HepG2 (cell line): ENCODE measurements around the gene RNF25. TPM values are rescaled to one million over a fixed set of nuclear protein-coding genes. Genes with fewer than 3 reads are reported as not detected.

ENCODE experiments used
- ARHGAP35 ChIP-seq: sonication (generic); formaldehyde crosslinking; IDR thresholded peaks from 2 replicates; pipeline ENCODE4 v1.9.0; 2022; ENCODE audit warnings: mild to moderate bottlenecking, inconsistent platforms, moderate library complexity, missing genetic modification reagents, borderline replicate concordance
- HES4 ChIP-seq: sonication (generic); formaldehyde crosslinking; IDR thresholded peaks from 2 replicates; pipeline ENCODE4 v1.9.0; 2021; ENCODE audit warnings: mild to moderate bottlenecking, missing genetic modification reagents, borderline replicate concordance
- KDM3A ChIP-seq: IDR thresholded peaks from 2 replicates; pipeline ENCODE4 v1.6.1; 2018; ENCODE audit warnings: low read depth, missing compliant biosample characterization
- MEF2D ChIP-seq: sonication (generic); formaldehyde crosslinking; IDR thresholded peaks from 2 replicates; pipeline ENCODE4 v1.5.1; 2020; ENCODE audit warnings: mild to moderate bottlenecking, missing genetic modification reagents
- NAIF1 ChIP-seq: sonication (generic); formaldehyde crosslinking; IDR thresholded peaks from 2 replicates; pipeline ENCODE4 v1.5.0; 2020; ENCODE audit warnings: mild to moderate bottlenecking, missing genetic modification reagents, borderline replicate concordance
- PHF21A ChIP-seq: sonication (generic); formaldehyde crosslinking; IDR thresholded peaks from 2 replicates; pipeline ENCODE4 v1.5.0; 2020; ENCODE audit warnings: mild to moderate bottlenecking, missing genetic modification reagents
- PRMT3 ChIP-seq: sonication (generic); formaldehyde crosslinking; IDR thresholded peaks from 2 replicates; pipeline ENCODE4 v1.8.1; 2022; ENCODE audit warnings: low read depth, mild to moderate bottlenecking, moderate library complexity, missing genetic modification reagents, borderline replicate concordance
- PTBP1 ChIP-seq: fragments of 200-400 bp; formaldehyde crosslinking; IDR thresholded peaks from 2 replicates; pipeline ENCODE4 v1.6.1; 2018; ENCODE audit warnings: low read length, low read depth; ENCODE audit not compliant: poor library complexity, severe bottlenecking
- RAD51 ChIP-seq: fragments of 450-650 bp; IDR thresholded peaks from 2 replicates; pipeline ENCODE4 v1.6.1; 2016; ENCODE audit warnings: borderline replicate concordance
- RNF2 ChIP-seq: fragments of 450-650 bp; conservative IDR thresholded peaks from 2 replicates; pipeline ENCODE4 v1.6.1; 2016; ENCODE audit warnings: low read depth
- SRSF9 ChIP-seq: fragments of 200-400 bp; formaldehyde crosslinking; IDR thresholded peaks from 2 replicates; pipeline ENCODE4 v1.6.1; 2018; ENCODE audit warnings: borderline replicate concordance, mild to moderate bottlenecking, low read depth, low read length; ENCODE audit not compliant: insufficient read depth, poor library complexity, severe bottlenecking
- TAF1 ChIP-seq: sonication (generic); formaldehyde crosslinking; IDR thresholded peaks from 2 replicates; pipeline ENCODE4 v1.4.0; 2020; ENCODE audit warnings: missing genetic modification reagents
- TEAD2 ChIP-seq: sonication (generic); formaldehyde crosslinking; IDR thresholded peaks from 2 replicates; pipeline ENCODE4 v1.9.0; 2021; ENCODE audit warnings: missing genetic modification reagents
- WIZ ChIP-seq: sonication (generic); formaldehyde crosslinking; IDR thresholded peaks from 2 replicates; pipeline ENCODE4 v1.5.1; 2020; ENCODE audit warnings: mild to moderate bottlenecking, missing genetic modification reagents
- ZFYVE20 ChIP-seq: sonication (generic); formaldehyde crosslinking; IDR thresholded peaks from 2 replicates; pipeline ENCODE4 v1.8.0; 2023; ENCODE audit warnings: low read depth, mild to moderate bottlenecking, moderate library complexity, missing genetic modification reagents, borderline replicate concordance
- ZMAT3 ChIP-seq: sonication (generic); formaldehyde crosslinking; conservative IDR thresholded peaks from 2 replicates; pipeline ENCODE4 v1.7.0; 2021; ENCODE audit warnings: missing genetic modification reagents
- ZNF343 ChIP-seq: sonication (generic); formaldehyde crosslinking; IDR thresholded peaks from 2 replicates; pipeline ENCODE4 v1.4.0; 2020; ENCODE audit warnings: mild to moderate bottlenecking, missing genetic modification reagents
- polyA plus RNA-seq, 8 experiments: library from polyadenylated mRNA; depleted of rRNA in 3 of 8; stranded (reverse) in 7 of 8; unstranded in 1 of 8; fragments of >200 nt; fragmentation: Illumina TruSeq in 4 of 8; extraction: Trizol in 4 of 8; gene quantifications; 2 replicates each; pipeline versions ENCODE4 v1.2.1 to v1.2.3, GENCODE V29; 2011 to 2016; ENCODE audit warnings: low read depth in 4 of 8, missing spikeins in 1 of 8, mixed read lengths in 1 of 8; ENCODE audit not compliant: insufficient read depth in 1 of 8
- total RNA-seq, 5 experiments: library from RNA; depleted of rRNA; stranded (reverse); fragments of >200 nt; fragmentation: Illumina TruSeq; extraction: Trizol; gene quantifications; 2 replicates each; pipeline ENCODE4 v1.2.3, GENCODE V29; 2016; ENCODE audit warnings: low read depth in 1 of 5
- TF ChIP-seq, protein P1 (sequence below): sonication (generic); formaldehyde crosslinking; IDR thresholded peaks from 2 replicates; pipeline ENCODE4 v1.4.0; 2020; ENCODE audit warnings: missing genetic modification reagents
- TF ChIP-seq, protein P2 (sequence below), 2 experiments: sonication (generic) in 1 of 2; formaldehyde crosslinking in 1 of 2; IDR thresholded peaks; 2 replicates each; pipeline versions ENCODE4 v1.6.1 to v1.9.0; 2014 to 2022; ENCODE audit warnings: antibody characterized with exemption in 1 of 2, borderline replicate concordance in 1 of 2, inconsistent platforms in 1 of 2, low read depth in 1 of 2, missing genetic modification reagents in 1 of 2
- TF ChIP-seq, protein P3 (sequence below): sonication (generic); formaldehyde crosslinking; IDR thresholded peaks from 2 replicates; pipeline ENCODE4 v1.8.0; 2022; ENCODE audit warnings: mild to moderate bottlenecking, missing genetic modification reagents, moderate library complexity

Gene RNF25
- total and polyA plus RNA-seq, 2 of the 13 experiments (the other 11 are each of a cell fraction or from before 2014, with no cell fraction given), result 37.0 to 87.6 TPM

DNA sequence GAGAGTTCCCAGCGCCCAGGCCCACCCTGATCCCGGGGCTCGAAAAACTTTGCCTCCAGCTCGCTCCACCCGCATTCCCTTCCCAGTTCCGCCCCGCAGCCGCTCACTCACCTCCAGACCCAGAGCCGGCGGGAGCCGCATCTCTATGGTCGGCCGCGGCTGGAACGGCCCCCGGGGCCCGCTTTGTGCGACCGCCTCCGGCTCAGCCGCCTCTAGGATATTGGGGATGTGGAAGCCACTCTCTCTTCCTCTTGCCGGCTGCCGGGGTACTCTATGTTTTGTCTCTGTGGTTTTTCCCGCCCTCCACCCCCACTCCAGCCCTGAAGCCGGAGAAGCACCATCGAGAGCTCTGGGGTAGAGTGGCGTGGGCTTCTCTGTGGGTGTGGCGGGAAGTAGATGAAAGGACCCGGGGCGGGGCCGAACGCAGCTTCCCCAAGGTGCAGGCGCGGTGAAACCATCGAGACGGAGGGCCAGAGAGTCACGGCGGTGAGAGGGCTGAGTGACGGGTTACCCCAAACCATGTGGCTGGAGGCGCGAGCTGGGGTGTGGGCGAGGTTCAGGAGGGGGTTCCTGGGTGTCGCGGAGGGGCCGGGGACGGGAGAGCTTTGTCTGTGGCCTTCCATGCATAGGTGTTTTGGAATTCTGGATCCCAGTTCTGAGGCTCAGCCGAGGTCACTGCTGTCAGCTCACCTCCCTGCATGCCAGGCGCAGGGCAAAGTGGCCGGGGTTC, 12.4 kb downstream of the RNF25 start, which contains the start of the genes BCS1L and ZNF142 (continued):
- TF ChIP-seq, protein P1, sequence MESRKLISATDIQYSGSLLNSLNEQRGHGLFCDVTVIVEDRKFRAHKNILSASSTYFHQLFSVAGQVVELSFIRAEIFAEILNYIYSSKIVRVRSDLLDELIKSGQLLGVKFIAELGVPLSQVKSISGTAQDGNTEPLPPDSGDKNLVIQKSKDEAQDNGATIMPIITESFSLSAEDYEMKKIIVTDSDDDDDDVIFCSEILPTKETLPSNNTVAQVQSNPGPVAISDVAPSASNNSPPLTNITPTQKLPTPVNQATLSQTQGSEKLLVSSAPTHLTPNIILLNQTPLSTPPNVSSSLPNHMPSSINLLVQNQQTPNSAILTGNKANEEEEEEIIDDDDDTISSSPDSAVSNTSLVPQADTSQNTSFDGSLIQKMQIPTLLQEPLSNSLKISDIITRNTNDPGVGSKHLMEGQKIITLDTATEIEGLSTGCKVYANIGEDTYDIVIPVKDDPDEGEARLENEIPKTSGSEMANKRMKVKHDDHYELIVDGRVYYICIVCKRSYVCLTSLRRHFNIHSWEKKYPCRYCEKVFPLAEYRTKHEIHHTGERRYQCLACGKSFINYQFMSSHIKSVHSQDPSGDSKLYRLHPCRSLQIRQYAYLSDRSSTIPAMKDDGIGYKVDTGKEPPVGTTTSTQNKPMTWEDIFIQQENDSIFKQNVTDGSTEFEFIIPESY (CRISPR knock-in tag), result peak; percentile 34; the same call in 1 of the 2 replicates
- TF ChIP-seq, protein P2, sequence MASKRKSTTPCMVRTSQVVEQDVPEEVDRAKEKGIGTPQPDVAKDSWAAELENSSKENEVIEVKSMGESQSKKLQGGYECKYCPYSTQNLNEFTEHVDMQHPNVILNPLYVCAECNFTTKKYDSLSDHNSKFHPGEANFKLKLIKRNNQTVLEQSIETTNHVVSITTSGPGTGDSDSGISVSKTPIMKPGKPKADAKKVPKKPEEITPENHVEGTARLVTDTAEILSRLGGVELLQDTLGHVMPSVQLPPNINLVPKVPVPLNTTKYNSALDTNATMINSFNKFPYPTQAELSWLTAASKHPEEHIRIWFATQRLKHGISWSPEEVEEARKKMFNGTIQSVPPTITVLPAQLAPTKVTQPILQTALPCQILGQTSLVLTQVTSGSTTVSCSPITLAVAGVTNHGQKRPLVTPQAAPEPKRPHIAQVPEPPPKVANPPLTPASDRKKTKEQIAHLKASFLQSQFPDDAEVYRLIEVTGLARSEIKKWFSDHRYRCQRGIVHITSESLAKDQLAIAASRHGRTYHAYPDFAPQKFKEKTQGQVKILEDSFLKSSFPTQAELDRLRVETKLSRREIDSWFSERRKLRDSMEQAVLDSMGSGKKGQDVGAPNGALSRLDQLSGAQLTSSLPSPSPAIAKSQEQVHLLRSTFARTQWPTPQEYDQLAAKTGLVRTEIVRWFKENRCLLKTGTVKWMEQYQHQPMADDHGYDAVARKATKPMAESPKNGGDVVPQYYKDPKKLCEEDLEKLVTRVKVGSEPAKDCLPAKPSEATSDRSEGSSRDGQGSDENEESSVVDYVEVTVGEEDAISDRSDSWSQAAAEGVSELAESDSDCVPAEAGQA (IDR thresholded peaks at IDR 0.05; ENCODE audit: low read depth), result peak; percentile 39; the same call in 1 of the 2 replicates
- TF ChIP-seq, protein P2 (CRISPR knock-in tag; IDR thresholded peaks at IDR 0.05; ENCODE audit: borderline replicate concordance), result no peak
- TF ChIP-seq RNF2, result no peak
- peak; percentile 61 for TF ChIP-seq PTBP1
- TF ChIP-seq RAD51, result no peak
- no peak for TF ChIP-seq PRMT3 (CRISPR knock-in tag)
- no peak; the same call in 1 of the 2 replicates for TF ChIP-seq NAIF1 (CRISPR knock-in tag)
- TF ChIP-seq ZMAT3 (CRISPR knock-in tag), result peak; percentile 84
- TF ChIP-seq TAF1 (CRISPR knock-in tag), result peak; percentile 65; the same call in 1 of the 2 replicates
- TF ChIP-seq ARHGAP35 (CRISPR knock-in tag), result peak; percentile 59; the same call in 1 of the 2 replicates
- peak; percentile 73; the same call in 1 of the 2 replicates for TF ChIP-seq HES4 (CRISPR knock-in tag)
- no peak for TF ChIP-seq WIZ
- peak; percentile 72; the same call in 1 of the 2 replicates for TF ChIP-seq PHF21A
- peak; percentile 91 for TF ChIP-seq ZNF343
- no peak for TF ChIP-seq ZFYVE20 (CRISPR knock-in tag)
- TF ChIP-seq SRSF9, result no peak
- TF ChIP-seq TEAD2 (CRISPR knock-in tag), result no peak
- peak; percentile 66; the same call in 1 of the 2 replicates for TF ChIP-seq KDM3A (CRISPR knock-in tag)
- TF ChIP-seq MEF2D, result peak; percentile 85; the same call in 1 of the 2 replicates
- TF ChIP-seq, protein P3, sequence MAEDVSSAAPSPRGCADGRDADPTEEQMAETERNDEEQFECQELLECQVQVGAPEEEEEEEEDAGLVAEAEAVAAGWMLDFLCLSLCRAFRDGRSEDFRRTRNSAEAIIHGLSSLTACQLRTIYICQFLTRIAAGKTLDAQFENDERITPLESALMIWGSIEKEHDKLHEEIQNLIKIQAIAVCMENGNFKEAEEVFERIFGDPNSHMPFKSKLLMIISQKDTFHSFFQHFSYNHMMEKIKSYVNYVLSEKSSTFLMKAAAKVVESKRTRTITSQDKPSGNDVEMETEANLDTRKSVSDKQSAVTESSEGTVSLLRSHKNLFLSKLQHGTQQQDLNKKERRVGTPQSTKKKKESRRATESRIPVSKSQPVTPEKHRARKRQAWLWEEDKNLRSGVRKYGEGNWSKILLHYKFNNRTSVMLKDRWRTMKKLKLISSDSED (CRISPR knock-in tag), result no peak
